ENCODE data around the gene RUSF1. TPM values are rescaled to one million over a fixed set of nuclear protein-coding genes. Genes with fewer than 3 reads are reported as not detected.
"Not testable (repeated sequence)": the region's sequence is repeated elsewhere in the genome, so short reads cannot be mapped to it uniquely, and the experiment has no call there.

RUSF1 gene
- total RNA-seq (2012; rRNA removed): 43.2 and 54.2 TPM in 2 replicates

GRCh38 chr16:31507929-31508705 lies at the start of gene RUSF1:
Gene RUSF1 (minus strand): TSS chr16:31508391. CDS start chr16:31508373, 18 bp downstream.
- Histone ChIP-seq H3K9ac (ENCODE audit: low read depth, low read length) (peak within 1 kb of the TSS; percentile 98), H3K36me3 (ENCODE audit: insufficient read depth, low read length) (peaks cover 15% of the 10 kb centered on the region), H3K27me3 (ENCODE audit: control insufficient read depth, insufficient read depth, low read length) (no peaks in the 10 kb centered on the region), H3K4me1 (ENCODE audit: control insufficient read depth, insufficient read depth, low read length) (peaks cover 22% of the 10 kb centered on the region), H3K4me2 (ENCODE audit: low read length) (peak within 1 kb of the TSS; percentile 99), H3K9me3 (replicated peaks; ENCODE audit: low read length) (no peaks in the 10 kb centered on the region), H3K4me3 (ENCODE audit: low read length) (peak within 1 kb of the TSS; percentile 96)

GRCh38 chr16:31542763-31543162 lies 34.6 kb upstream of the RUSF1 start:
- H3K4me1 ChIP-seq (ENCODE audit: control insufficient read depth, insufficient read depth, low read length): no peaks in the 10 kb centered on the region
- no peaks in the 10 kb centered on the region for H3K9me3 ChIP-seq (replicated peaks; ENCODE audit: low read length)
- no peak overlapping the region for H3K4me3 ChIP-seq (ENCODE audit: low read length)
- H3K4me2 ChIP-seq (ENCODE audit: low read length): no peak overlapping the region
- no peaks in the 10 kb centered on the region for H3K36me3 ChIP-seq (ENCODE audit: insufficient read depth, low read length)
- H3K27me3 ChIP-seq (ENCODE audit: control insufficient read depth, insufficient read depth, low read length): peaks cover 5% of the 10 kb centered on the region
- no peak overlapping the region for H3K9ac ChIP-seq (ENCODE audit: low read depth, low read length)

- not testable (repeated sequence) for H3K9me3 ChIP-seq (replicated peaks; ENCODE audit: low read length); H3K4me1 ChIP-seq (ENCODE audit: control insufficient read depth, insufficient read depth, low read length); H3K4me2 ChIP-seq (ENCODE audit: low read length); H3K4me3 ChIP-seq (ENCODE audit: low read length); H3K9ac ChIP-seq (ENCODE audit: low read depth, low read length); H3K36me3 ChIP-seq (ENCODE audit: insufficient read depth, low read length)
- peaks cover 14% of the 10 kb centered on the region for H3K27me3 ChIP-seq (ENCODE audit: control insufficient read depth, insufficient read depth, low read length)
Observed at GRCh38 chr16:31539762-31540161, 31.6 kb upstream of the RUSF1 start.

- H3K4me1 ChIP-seq (ENCODE audit: control insufficient read depth, insufficient read depth, low read length): not testable (repeated sequence)
- peaks cover 14% of the 10 kb centered on the region for H3K27me3 ChIP-seq (ENCODE audit: control insufficient read depth, insufficient read depth, low read length)
Observed at GRCh38 chr16:31538243-31538598, 30.0 kb upstream of the RUSF1 start.

GRCh38 chr16:31537362-31538242 lies 29.4 kb upstream of the RUSF1 start:
- no peaks in the 10 kb centered on the region for H3K9me3 ChIP-seq (replicated peaks; ENCODE audit: low read length)
- H3K27me3 ChIP-seq (ENCODE audit: control insufficient read depth, insufficient read depth, low read length): peaks cover 14% of the 10 kb centered on the region
- no peaks in the 10 kb centered on the region for H3K36me3 ChIP-seq (ENCODE audit: insufficient read depth, low read length)
- no peak overlapping the region for H3K4me3 ChIP-seq (ENCODE audit: low read length)
- H3K9ac ChIP-seq (ENCODE audit: low read depth, low read length): no peak overlapping the region
- H3K4me2 ChIP-seq (ENCODE audit: low read length): peak overlapping the region; percentile 7
- H3K4me1 ChIP-seq (ENCODE audit: control insufficient read depth, insufficient read depth, low read length): no peaks in the 10 kb centered on the region

More at GRCh38 chr16:31538243-31538598, 30.0 kb upstream of the RUSF1 start:
- H3K9me3 ChIP-seq (replicated peaks; ENCODE audit: low read length); H3K36me3 ChIP-seq (ENCODE audit: insufficient read depth, low read length); H3K9ac ChIP-seq (ENCODE audit: low read depth, low read length); H3K4me3 ChIP-seq (ENCODE audit: low read length); H3K4me2 ChIP-seq (ENCODE audit: low read length): not testable (repeated sequence)

- Histone ChIP-seq H3K27me3 (ENCODE audit: control insufficient read depth, insufficient read depth, low read length) (peaks cover 14% of the 10 kb centered on the region), H3K4me3 (ENCODE audit: low read length) (no peak overlapping the region), H3K36me3 (ENCODE audit: insufficient read depth, low read length) (no peaks in the 10 kb centered on the region), H3K9ac (ENCODE audit: low read depth, low read length) (no peak overlapping the region), H3K4me2 (ENCODE audit: low read length) (no peak overlapping the region), H3K9me3 (replicated peaks; ENCODE audit: low read length) (no peaks in the 10 kb centered on the region), H3K4me1 (ENCODE audit: control insufficient read depth, insufficient read depth, low read length) (no peaks in the 10 kb centered on the region)
Observed at GRCh38 chr16:31536804-31537361, 28.7 kb upstream of the RUSF1 start.

DNA sequence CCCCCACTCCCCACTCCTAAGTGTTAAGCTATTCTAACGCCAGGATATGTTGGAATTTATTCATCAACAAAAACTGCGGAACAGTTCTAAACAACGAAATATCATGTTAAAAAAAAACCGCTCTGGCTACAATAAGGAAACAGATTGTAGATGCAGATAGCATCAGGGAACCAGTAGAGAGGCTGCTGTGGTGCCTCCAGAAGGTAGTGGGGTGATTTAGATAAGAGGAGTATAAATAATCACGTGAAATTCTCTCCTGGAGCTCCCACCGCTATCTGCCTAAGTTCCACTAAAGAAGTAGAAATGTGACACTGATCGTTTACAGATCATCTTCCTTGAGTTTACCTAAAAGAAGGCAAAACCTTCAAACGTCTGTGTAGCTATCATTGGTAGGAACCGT lies 27.5 kb upstream of the RUSF1 start:
- no peak overlapping the region for H3K4me3 ChIP-seq (ENCODE audit: low read length)
- peaks cover 14% of the 10 kb centered on the region for H3K27me3 ChIP-seq (ENCODE audit: control insufficient read depth, insufficient read depth, low read length)
- H3K4me2 ChIP-seq (ENCODE audit: low read length): no peak overlapping the region
- no peaks in the 10 kb centered on the region for H3K4me1 ChIP-seq (ENCODE audit: control insufficient read depth, insufficient read depth, low read length)
- no peaks in the 10 kb centered on the region for H3K36me3 ChIP-seq (ENCODE audit: insufficient read depth, low read length)
- H3K9ac ChIP-seq (ENCODE audit: low read depth, low read length): no peak overlapping the region
- H3K9me3 ChIP-seq (replicated peaks; ENCODE audit: low read length): no peaks in the 10 kb centered on the region

GRCh38 chr16:31532896-31533295 lies 24.7 kb upstream of the RUSF1 start:
- H3K9ac ChIP-seq (ENCODE audit: low read depth, low read length): no peak overlapping the region
- peaks cover 32% of the 10 kb centered on the region for H3K27me3 ChIP-seq (ENCODE audit: control insufficient read depth, insufficient read depth, low read length)
- no peaks in the 10 kb centered on the region for H3K4me1 ChIP-seq (ENCODE audit: control insufficient read depth, insufficient read depth, low read length)
- no peaks in the 10 kb centered on the region for H3K36me3 ChIP-seq (ENCODE audit: insufficient read depth, low read length)
- H3K4me3 ChIP-seq (ENCODE audit: low read length): no peak overlapping the region
- no peak overlapping the region for H3K4me2 ChIP-seq (ENCODE audit: low read length)
- no peaks in the 10 kb centered on the region for H3K9me3 ChIP-seq (replicated peaks; ENCODE audit: low read length)

- H3K36me3 ChIP-seq (ENCODE audit: insufficient read depth, low read length): no peaks in the 10 kb centered on the region
- H3K4me1 ChIP-seq (ENCODE audit: control insufficient read depth, insufficient read depth, low read length): no peaks in the 10 kb centered on the region
- H3K27me3 ChIP-seq (ENCODE audit: control insufficient read depth, insufficient read depth, low read length): peaks cover 33% of the 10 kb centered on the region
- no peak overlapping the region for H3K9ac ChIP-seq (ENCODE audit: low read depth, low read length)
- no peak overlapping the region for H3K4me3 ChIP-seq (ENCODE audit: low read length)
- H3K9me3 ChIP-seq (replicated peaks; ENCODE audit: low read length): no peaks in the 10 kb centered on the region
- H3K4me2 ChIP-seq (ENCODE audit: low read length): no peak overlapping the region
Observed at GRCh38 chr16:31532120-31532519, 23.9 kb upstream of the RUSF1 start.

DNA sequence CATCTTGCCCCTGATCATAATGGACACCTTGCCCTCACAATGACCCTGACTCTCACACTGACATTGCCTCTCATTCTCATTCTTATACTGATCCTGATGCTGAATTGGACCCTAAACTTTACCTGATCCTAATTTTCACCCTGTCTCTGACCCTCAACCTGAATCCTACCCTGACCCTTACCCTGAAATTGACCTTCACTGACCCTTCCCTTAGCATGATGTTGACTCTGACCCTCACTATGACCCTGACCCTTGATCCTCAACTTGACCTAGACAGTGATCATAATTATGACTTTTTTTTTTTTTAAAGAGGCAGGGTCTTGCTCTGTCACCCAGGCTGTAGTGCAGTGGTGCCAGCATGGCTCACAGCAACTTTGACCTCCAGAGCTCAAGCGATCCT lies 22.9 kb upstream of the RUSF1 start:
- Histone ChIP-seq H3K4me2 (ENCODE audit: low read length) (no peak overlapping the region), H3K27me3 (ENCODE audit: control insufficient read depth, insufficient read depth, low read length) (peaks cover 33% of the 10 kb centered on the region), H3K4me1 (ENCODE audit: control insufficient read depth, insufficient read depth, low read length) (no peaks in the 10 kb centered on the region)

GRCh38 chr16:31530405-31530804 lies 22.2 kb upstream of the RUSF1 start:
- H3K27me3 ChIP-seq (ENCODE audit: control insufficient read depth, insufficient read depth, low read length): peaks cover 28% of the 10 kb centered on the region

More for the DNA sequence above, 22.9 kb upstream of the RUSF1 start:
- Histone ChIP-seq H3K9me3 (replicated peaks; ENCODE audit: low read length) (no peaks in the 10 kb centered on the region), H3K36me3 (ENCODE audit: insufficient read depth, low read length) (no peaks in the 10 kb centered on the region), H3K4me3 (ENCODE audit: low read length) (no peak overlapping the region), H3K9ac (ENCODE audit: low read depth, low read length) (no peak overlapping the region)

More at GRCh38 chr16:31530405-31530804, 22.2 kb upstream of the RUSF1 start:
- H3K4me1 ChIP-seq (ENCODE audit: control insufficient read depth, insufficient read depth, low read length): no peaks in the 10 kb centered on the region
- H3K9me3 ChIP-seq (replicated peaks; ENCODE audit: low read length): no peaks in the 10 kb centered on the region
- no peak overlapping the region for H3K4me3 ChIP-seq (ENCODE audit: low read length)
- no peaks in the 10 kb centered on the region for H3K36me3 ChIP-seq (ENCODE audit: insufficient read depth, low read length)
- H3K9ac ChIP-seq (ENCODE audit: low read depth, low read length): no peak overlapping the region
- H3K4me2 ChIP-seq (ENCODE audit: low read length): no peak overlapping the region
